ENCODE data around the gene ZNF568. TPM values are rescaled to one million over a fixed set of nuclear protein-coding genes. Genes with fewer than 3 reads are reported as not detected.

The ZNF568 gene
- 5.2 and 24.6 TPM in 2 replicates for total RNA-seq (2014; rRNA removed; shearing (Covaris generic))

- peak; percentile 92 for DNase-seq (ENCODE audit: low read depth)
These were observed at the start of gene ZNF568, which contains the start of gene ZNF829 for GRCh38 chr19:36915992-36916830. ZNF568 (plus strand) TSS chr19:36916332; CDS start chr19:36922771, 6,439 bp downstream. ZNF829 (minus strand) TSS chr19:36916291; CDS start chr19:36915167, 1,124 bp downstream.

DNA sequence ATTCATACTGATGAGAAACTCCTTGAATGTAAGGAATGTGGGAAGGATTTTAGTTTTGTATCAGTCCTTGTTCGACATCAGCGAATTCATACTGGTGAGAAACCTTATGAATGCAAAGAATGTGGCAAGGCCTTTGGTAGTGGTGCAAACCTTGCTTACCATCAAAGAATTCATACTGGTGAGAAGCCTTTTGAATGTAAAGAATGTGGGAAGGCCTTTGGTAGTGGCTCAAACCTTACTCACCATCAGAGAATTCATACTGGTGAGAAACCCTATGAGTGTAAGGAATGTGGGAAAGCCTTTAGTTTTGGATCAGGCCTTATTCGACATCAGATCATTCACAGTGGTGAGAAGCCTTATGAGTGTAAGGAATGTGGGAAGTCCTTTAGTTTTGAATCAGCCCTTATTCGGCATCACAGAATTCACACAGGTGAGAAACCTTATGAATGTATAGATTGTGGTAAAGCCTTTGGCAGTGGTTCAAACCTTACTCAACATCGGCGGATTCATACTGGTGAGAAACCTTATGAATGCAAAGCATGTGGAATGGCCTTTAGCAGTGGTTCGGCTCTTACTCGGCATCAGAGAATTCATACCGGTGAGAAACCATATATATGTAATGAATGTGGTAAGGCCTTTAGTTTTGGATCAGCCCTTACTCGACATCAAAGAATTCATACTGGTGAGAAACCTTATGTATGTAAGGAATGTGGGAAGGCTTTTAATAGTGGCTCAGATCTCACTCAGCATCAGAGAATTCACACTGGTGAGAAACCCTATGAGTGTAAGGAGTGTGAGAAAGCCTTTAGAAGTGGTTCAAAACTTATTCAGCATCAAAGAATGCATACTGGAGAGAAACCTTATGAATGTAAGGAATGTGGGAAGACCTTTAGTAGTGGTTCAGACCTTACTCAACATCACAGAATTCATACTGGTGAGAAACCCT, 38.9 kb upstream of the ZNF568 start:
- DNase-seq (ENCODE audit: low read depth), result no peak

- DNase-seq (ENCODE audit: low read depth), result no peak
These were observed 24.3 kb upstream of the ZNF568 start for GRCh38 chr19:36891768-36892357.

DNA sequence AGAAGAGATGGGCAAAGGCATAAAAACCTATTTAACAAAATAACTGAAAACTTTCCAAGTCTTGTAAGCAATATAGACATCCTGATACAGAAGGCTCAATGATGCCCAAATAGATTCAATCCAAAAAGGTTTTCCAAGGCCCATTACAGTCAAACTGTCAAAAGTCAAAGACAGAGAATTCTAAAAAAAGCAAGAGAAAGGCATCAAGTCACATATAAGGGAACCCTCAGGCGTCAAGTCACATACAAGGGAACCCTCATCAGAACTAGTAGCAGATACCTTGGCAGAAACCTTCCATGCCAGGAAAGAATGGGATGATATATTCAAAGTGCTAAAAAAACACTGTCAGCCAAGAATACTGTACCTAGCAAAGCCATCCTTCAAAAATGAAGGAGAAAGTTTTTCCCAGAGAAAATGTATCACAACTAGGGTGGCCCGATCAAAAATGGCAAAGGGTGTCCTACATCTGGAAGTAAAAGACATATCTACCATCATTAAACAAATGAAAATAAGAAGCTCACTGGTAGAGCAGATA, 21.2 kb upstream of the ZNF568 start:
- no peak for DNase-seq (ENCODE audit: low read depth)

- DNase-seq (ENCODE audit: low read depth), result no peak
These were observed 17.7 kb upstream of the ZNF568 start for GRCh38 chr19:36898422-36898821.

DNA sequence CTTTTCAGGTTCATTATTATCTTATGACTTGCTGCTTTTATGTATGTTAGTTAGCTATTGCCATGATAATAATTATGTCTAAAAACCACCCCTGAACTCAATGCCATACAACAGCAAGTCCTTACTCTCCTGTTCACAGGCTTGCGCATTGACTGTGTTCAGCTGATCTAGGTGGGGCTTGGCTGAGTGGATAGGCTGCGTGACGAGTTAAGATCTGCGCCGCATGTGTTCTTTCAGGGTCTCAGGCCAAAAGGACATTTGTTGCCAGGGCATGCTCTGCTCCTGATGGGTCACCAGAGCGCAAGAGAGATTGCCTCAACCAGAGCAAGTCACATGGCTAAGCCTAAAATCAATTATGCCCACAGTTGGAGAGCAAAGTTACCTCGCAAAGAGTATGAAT, 859 bp downstream of the ZNF568 start:
- peak; percentile 15 for DNase-seq (ENCODE audit: low read depth)

- DNase-seq (ENCODE audit: low read depth), result no peak
These were observed 2.0 kb downstream of the ZNF568 start for GRCh38 chr19:36918090-36918489.

GRCh38 chr19:36931684-36932083, 15.6 kb downstream of the ZNF568 start:
- no peak for DNase-seq (ENCODE audit: low read depth)

GRCh38 chr19:36939153-36939552, 23.0 kb downstream of the ZNF568 start:
- DNase-seq (ENCODE audit: low read depth), result no peak

DNA sequence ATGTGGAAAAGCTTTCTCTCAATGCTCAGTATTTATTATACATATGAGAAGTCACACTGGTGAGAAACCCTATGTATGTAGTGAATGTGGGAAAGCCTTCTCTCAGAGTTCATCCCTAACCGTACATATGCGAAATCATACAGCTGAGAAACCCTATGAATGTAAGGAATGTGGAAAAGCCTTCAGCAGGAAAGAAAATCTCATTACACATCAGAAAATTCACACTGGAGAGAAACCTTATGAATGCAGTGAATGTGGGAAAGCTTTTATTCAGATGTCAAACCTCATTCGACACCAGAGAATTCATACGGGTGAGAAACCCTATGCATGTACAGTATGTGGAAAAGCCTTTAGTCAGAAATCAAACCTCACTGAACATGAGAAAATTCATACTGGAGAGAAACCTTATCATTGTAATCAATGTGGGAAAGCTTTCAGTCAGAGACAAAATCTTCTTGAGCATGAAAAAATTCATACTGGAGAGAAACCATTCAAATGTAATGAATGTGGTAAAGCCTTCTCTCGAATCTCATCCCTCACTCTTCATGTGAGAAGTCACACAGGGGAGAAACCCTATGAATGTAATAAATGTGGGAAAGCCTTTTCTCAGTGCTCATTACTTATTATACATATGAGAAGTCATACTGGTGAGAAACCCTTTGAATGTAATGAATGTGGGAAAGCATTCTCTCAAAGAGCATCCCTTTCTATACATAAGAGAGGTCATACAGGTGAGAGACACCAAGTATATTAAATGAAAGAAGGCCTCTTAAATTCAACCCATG, 34.4 kb downstream of the ZNF568 start:
- no peak for DNase-seq (ENCODE audit: low read depth)

DNA sequence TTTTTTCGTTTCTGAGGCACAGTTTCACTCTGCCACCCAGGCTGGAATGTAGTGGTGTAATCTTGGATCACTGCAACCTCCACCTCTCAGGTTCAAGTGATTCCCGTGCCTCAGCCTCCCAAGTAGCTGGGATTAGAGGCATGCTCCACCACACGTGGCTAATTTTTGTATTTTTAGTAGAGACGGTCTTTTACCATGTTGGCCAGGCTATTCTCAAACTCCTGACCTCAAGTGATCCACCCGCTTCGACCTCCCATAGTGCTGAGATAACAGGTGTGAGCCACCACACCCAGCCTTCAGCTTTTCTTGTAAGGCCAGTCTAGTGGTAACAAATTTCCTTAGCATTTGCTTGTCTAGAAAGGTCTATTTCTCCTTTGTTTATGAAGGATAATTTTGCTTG, 46.2 kb downstream of the ZNF568 start:
- no peak for DNase-seq (ENCODE audit: low read depth)

- no peak for DNase-seq (ENCODE audit: low read depth)
These were observed 47.1 kb downstream of the ZNF568 start for GRCh38 chr19:36963280-36963679.

DNA sequence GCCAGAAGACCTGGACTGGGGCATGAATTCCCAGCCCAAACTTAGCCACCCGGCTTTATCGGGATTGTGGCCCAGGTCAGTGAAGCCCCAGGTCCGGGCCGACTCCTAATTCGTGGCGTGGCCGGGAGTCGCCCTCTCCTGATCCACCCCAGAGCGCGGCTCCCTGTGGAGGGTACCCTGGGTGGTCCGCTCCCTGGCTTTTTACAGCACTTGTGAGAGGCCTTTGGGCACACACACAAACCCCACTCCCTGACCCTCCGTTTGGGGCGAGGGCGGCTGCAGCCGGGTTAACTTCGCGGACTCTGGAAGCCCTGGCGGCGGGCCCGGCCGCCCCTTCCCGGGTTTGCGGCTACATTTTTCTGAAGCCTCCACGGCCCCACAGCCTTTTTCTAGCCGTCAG, 56.4 kb downstream of the ZNF568 start:
- no peak for DNase-seq (ENCODE audit: low read depth)

DNA sequence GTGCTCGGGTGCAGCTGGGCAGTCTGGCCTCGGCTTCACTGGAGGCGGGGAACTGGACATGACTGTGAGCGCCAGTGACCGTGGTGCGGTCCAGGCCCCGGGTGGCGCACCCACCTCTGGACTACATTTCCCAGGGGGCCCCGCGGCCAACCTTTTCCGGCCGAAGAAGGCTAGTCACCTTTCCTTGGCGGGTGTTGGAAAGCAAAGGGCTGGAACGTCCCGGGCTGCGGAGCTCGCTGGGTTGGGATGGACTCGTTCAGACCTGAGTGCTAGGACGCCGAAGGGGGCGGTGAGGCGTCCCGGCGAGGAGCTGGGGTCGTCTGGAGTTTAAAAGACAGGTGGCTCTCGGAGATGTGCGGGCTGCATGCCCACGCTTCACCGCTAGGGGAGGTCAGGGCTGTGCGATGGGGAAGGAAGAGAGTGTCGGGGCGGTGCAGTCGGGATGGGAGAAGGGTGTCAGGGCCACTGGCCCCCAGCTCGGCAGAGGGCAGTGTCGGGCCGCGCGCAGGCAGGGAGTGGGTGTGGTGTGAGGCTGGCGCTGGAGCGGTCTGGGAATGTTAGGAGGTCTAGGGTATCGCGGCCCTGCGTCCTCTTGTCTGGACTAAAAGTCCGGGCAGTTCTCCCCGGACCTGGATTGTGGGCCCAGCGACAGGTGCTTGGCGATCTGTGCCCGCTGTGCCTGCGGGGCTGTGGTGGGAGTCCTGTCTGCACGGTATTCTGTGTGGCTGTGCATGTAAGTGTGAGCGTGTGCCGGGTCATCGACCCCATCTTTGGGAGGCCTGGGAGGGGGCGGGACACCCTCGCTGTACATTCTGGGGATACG, 57.1 kb downstream of the ZNF568 start:
- peak; percentile 75 for DNase-seq (ENCODE audit: low read depth)

DNA sequence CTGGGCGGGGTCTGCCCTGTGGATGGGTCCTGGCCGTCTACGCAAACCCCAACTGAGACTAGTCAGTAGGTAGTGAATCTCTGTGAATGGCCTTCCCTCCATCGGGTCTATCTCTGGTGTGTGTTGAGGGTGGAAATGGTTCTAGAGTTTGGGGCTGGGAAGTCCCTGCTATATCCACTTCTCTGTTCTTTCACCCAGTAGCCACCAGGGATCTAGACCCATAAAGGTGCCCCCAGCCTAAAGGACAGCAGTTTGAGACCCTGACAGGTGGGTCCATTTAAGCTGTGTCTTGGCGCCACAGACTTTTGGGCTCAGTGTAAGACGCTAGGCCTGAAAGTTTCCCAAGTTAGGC, 57.7 kb downstream of the ZNF568 start:
- DNase-seq (ENCODE audit: low read depth), result peak; percentile 2

- DNase-seq (ENCODE audit: low read depth), result no peak
These were observed 70.0 kb downstream of the ZNF568 start for GRCh38 chr19:36986131-36986530.

DNA sequence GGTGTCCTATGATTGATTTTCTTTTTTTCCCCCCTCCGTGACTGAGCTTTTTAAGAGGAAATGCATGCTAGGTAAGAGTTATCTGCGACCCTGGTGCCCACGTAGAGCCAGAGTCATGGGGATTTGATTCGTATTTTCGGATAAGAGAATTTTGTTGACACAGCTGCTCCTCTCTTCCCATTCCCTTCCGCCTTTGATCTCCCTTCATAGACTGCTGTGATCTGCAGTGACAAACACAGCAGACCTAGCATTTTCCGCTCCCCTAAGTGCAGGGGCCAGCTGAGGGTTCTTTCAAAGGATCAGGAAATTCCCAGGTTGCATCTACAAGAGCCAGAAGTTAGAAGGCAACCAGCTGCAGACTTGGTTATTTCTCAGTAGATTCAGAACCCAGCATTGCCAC, 70.5 kb downstream of the ZNF568 start:
- no peak for DNase-seq (ENCODE audit: low read depth)

GRCh38 chr19:36987091-36987490, 71.0 kb downstream of the ZNF568 start:
- DNase-seq (ENCODE audit: low read depth), result no peak

DNA sequence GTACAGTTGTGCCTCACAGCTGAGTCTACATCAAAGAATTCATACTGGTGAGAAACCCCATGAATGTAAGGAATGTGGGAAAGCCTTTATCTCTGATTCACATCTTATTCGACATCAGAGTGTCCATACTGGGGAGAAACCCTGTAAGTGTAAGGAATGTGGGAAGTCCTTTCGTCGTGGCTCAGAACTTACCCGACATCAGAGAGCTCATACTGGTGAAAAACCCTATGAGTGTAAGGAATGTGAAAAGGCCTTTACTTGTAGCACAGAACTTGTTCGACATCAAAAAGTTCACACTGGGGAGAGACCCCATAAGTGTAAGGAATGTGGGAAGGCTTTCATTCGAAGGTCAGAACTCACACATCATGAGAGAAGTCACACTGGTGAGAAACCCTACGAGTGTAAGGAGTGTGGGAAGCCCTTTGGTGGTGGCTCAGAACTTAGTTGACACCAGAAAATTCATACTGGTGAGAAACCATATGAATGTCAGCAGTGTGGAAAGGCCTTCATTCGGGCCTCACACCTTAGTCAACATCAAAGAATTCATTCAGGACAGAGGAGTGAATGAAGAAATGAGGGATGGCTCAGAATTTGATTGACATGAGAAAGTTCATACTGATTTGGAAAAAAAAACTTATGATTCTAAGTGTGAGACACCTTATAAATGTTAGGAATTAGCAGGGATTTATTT, 81.2 kb downstream of the ZNF568 start:
- DNase-seq (ENCODE audit: low read depth), result no peak

GRCh38 chr19:36997843-36998235, 81.7 kb downstream of the ZNF568 start:
- no peak for DNase-seq (ENCODE audit: low read depth)
